ENCODE measurements around the gene FOXO6. TPM values are rescaled to one million over a fixed set of nuclear protein-coding genes. Genes with fewer than 3 reads are reported as not detected.

Gene FOXO6
- total RNA-seq, 1 experiment from 2014 or later: 5.4 TPM

GRCh38 chr1:41394959-41395956 is 34.0 kb downstream of the FOXO6 start:
- no peak overlapping the region for H3K27ac Mint-ChIP-seq

More at GRCh38 chr1:41394959-41395956, 34.0 kb downstream of the FOXO6 start:
- Mint-ChIP-seq H3K27me3 (ENCODE audit: low read depth) (peaks cover 6% of the 10 kb centered on the region), H3K4me1 (peaks cover 59% of the 10 kb centered on the region), H3K4me3 (peak overlapping the region; percentile 49), H3K36me3 (peaks cover 3% of the 10 kb centered on the region; the same call in 1 of the 2 replicates), H3K9me3 (peaks cover 4% of the 10 kb centered on the region)
- TF ChIP-seq PRRX2 (CRISPR knock-in tag; IDR thresholded peaks at IDR 0.05) (no peak), TEAD1 (CRISPR knock-in tag; IDR thresholded peaks at IDR 0.05) (no peak), JAZF1 (CRISPR knock-in tag; IDR thresholded peaks at IDR 0.05) (no peak), FOXP4 (CRISPR knock-in tag; IDR thresholded peaks at IDR 0.05) (0 out of 2 replicates have a peak, but pooled peaks have one; percentile 12), HMGXB4 (CRISPR knock-in tag; IDR thresholded peaks at IDR 0.05) (no peak), SP1 (CRISPR knock-in tag; conservative IDR thresholded peaks at IDR 0.05) (0 out of 2 replicates have a peak, but pooled peaks have one; percentile 36), MYBL2 (CRISPR knock-in tag; IDR thresholded peaks at IDR 0.05) (no peak), GRHL2 (CRISPR knock-in tag; IDR thresholded peaks at IDR 0.05; ENCODE audit: insufficient replicate concordance, severe bottlenecking) (no peak), SMAD4 (CRISPR knock-in tag; IDR thresholded peaks at IDR 0.05) (no peak), TP53 (CRISPR knock-in tag; IDR thresholded peaks at IDR 0.05) (0 out of 2 replicates have a peak, but pooled peaks have one; percentile 44), RORB (CRISPR knock-in tag; IDR thresholded peaks at IDR 0.05) (no peak), ZNF281 (CRISPR knock-in tag; IDR thresholded peaks at IDR 0.05) (no peak), FOXP1 (CRISPR knock-in tag; IDR thresholded peaks at IDR 0.05; ENCODE audit: borderline replicate concordance) (0 out of 2 replicates have a peak, but pooled peaks have one; percentile 24), CREB1 (CRISPR knock-in tag; IDR thresholded peaks at IDR 0.05) (no peak), ZBTB21 (CRISPR knock-in tag; IDR thresholded peaks at IDR 0.05; ENCODE audit: borderline replicate concordance) (0 out of 2 replicates have a peak, but pooled peaks have one; percentile 15), ZNF423 (CRISPR knock-in tag; IDR thresholded peaks at IDR 0.05) (no peak)
- TF ChIP-seq, protein P1, sequence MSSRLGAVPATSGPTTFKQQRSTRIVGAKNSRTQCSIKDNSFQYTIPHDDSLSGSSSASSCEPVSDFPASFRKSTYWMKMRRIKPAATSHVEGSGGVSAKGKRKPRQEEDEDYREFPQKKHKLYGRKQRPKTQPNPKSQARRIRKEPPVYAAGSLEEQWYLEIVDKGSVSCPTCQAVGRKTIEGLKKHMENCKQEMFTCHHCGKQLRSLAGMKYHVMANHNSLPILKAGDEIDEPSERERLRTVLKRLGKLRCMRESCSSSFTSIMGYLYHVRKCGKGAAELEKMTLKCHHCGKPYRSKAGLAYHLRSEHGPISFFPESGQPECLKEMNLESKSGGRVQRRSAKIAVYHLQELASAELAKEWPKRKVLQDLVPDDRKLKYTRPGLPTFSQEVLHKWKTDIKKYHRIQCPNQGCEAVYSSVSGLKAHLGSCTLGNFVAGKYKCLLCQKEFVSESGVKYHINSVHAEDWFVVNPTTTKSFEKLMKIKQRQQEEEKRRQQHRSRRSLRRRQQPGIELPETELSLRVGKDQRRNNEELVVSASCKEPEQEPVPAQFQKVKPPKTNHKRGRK (CRISPR knock-in tag; IDR thresholded peaks at IDR 0.05; ENCODE audit: borderline replicate concordance): no peak
- TF ChIP-seq, protein P2, sequence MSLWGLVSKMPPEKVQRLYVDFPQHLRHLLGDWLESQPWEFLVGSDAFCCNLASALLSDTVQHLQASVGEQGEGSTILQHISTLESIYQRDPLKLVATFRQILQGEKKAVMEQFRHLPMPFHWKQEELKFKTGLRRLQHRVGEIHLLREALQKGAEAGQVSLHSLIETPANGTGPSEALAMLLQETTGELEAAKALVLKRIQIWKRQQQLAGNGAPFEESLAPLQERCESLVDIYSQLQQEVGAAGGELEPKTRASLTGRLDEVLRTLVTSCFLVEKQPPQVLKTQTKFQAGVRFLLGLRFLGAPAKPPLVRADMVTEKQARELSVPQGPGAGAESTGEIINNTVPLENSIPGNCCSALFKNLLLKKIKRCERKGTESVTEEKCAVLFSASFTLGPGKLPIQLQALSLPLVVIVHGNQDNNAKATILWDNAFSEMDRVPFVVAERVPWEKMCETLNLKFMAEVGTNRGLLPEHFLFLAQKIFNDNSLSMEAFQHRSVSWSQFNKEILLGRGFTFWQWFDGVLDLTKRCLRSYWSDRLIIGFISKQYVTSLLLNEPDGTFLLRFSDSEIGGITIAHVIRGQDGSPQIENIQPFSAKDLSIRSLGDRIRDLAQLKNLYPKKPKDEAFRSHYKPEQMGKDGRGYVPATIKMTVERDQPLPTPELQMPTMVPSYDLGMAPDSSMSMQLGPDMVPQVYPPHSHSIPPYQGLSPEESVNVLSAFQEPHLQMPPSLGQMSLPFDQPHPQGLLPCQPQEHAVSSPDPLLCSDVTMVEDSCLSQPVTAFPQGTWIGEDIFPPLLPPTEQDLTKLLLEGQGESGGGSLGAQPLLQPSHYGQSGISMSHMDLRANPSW (CRISPR knock-in tag; conservative IDR thresholded peaks at IDR 0.05; ENCODE audit: low read depth): no peak
- ATAC-seq (peak; percentile 89), DNase-seq (ENCODE audit: low spot score) (peak; percentile 78)
- CTCF ChIA-PET: interaction anchor here (0.8 to 5.2 kb wide), 34 partner anchors 9 to 179 kb away, joined by 3 to 106 read pairs (median 8); partner anchors contain the start of gene FOXO6
- POLR2A ChIA-PET: interaction anchor here (0.6 to 1.6 kb wide), 7 partner anchors 10 to 86 kb away, joined by 3 to 9 read pairs (median 4); partner anchors contain the start of gene FOXO6
